Caki2 (cell line): ENCODE results near the gene MX1. TPM values are rescaled to one million over a fixed set of nuclear protein-coding genes. Genes with fewer than 3 reads are reported as not detected.
A peak's percentile ranks its signal among the peaks of the same experiment; 100 is the strongest.
"Not testable (repeated sequence)": the region's sequence is repeated elsewhere in the genome, so short reads cannot be mapped to it uniquely, and the experiment has no call there.

ENCODE experiments used
- DNase-seq: peaks from one replicate; pipeline ENCODE4 v3.0.0-alpha.2; 2015; ENCODE audit warnings: low read depth
- in situ Hi-C: cut with HindIII; loops from 2 replicates; pipeline ENCODE4 v1.10.0; 2016; ENCODE audit warnings: low sequenced_read_pairs, low pct_unique_long_range_greater_than_20kb, mixed read lengths
- total RNA-seq: library from RNA; depleted of rRNA; stranded (reverse); fragments of >200 nt; shearing (Covaris generic); gene quantifications from 2 replicates; pipeline ENCODE4 v1.2.3, GENCODE V29; 2014; ENCODE audit warnings: low replicate concordance

MX1 gene
- total RNA-seq, 1 experiment from 2014 or later, result 4.8 TPM

- in situ Hi-C loops, result no loop called here
- DNase-seq, result no peak
Measured at GRCh38 chr21:41403331-41403730, 22.7 kb upstream of the MX1 start.

DNA sequence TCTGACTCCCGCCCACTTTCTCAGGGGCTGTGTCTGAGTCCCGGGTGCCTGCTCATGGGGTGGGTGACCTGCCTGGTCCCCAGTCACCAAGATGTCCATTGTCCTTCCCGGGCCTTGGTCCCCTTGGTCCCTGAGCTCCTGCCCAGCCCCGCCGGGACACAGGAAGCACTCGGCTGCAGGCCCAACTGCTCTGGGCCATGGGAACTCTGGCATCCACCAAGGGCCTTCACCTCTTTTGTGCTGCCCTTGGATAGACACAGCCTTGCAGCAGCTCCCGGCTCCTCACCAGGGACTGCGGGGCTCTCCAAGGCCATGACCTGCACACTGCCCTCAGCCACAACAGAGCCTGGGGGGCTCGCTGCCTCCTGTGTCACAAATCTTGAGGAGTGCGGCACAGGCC lies 22.1 kb upstream of the MX1 start:
- DNase-seq, result no peak
- in situ Hi-C loops, result no loop called here

- no peak for DNase-seq
- in situ Hi-C loops, result no loop called here
Measured at GRCh38 chr21:41405321-41405720, 20.7 kb upstream of the MX1 start.

DNA sequence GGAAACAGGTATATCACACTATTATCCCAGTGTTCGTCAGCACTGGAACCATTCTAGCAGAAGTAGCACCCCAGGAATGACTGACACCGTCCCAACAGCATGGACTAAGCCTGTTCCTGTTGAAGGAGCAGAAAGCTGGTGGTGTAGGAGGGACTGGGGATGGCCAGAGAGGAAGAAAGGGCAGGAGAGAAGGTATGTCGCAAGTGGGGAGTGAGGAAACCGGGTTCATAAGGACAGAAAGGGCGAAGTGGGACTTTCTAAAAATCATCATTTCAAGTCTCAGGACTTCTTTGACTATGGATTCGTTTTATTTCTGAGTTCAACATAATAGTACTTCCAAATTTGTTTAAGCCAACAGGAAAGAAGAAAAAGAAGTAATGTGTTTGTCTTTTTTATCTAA lies 19.7 kb upstream of the MX1 start:
- in situ Hi-C loops, result no loop called here
- DNase-seq, result no peak

GRCh38 chr21:41407541-41408460 lies 18.2 kb upstream of the MX1 start:
- in situ Hi-C loops, result no loop called here
- no peak for DNase-seq

DNA sequence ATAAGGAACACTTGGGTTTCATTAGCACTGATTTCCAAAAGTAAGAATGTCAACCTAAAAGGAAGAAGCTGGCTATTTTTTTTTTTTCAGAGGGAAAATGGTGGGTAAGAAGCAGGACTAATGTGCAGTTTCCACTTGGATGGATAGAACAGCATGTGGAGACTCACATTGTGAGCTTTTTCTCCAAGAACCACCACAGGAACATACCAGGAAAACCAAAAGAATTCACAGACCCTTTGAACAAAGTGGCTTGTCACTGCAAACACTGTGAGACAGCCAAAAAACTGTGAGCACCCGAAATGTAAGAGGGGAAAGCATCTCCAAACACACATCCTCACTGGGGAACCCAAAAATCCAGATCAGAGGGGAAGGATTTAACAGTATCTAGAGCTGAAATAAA lies 15.7 kb upstream of the MX1 start:
- no peak for DNase-seq
- in situ Hi-C loops, result no loop called here

DNA sequence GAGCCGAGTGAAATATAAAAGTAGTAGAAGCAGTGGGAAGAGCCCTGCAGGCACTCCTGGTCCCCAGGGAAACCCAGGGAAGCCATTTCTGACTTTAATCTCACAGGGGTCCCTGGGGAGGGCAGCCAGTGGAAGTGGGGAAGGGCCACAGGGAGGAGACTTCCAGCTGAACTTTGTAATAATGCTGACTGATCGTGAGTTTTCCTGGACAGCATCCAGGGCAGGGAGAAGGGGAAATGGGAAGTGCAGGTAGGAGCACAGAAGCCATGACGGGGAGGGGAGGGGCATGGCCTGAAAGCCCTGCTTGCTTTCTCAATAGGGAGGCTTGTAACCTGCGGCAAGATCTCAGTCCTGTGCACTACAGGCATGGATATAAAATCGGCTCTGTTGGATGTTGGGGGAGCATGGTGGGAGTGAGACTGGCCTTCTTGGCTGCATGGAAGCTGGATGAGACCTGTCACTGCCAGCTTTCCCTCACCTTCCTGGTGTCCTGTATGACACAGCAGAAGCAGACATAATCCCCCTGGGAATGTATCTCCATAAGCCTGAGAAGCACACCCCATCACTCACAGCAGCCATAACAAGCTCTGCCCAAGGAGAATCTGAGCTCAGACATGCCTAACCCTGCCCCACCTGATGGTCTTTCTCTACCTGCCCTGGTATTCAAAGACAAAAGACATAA lies 15.1 kb upstream of the MX1 start:
- no peak for DNase-seq
- in situ Hi-C loops, result no loop called here

GRCh38 chr21:41411449-41412089 lies 14.5 kb upstream of the MX1 start:
- in situ Hi-C loops, result no loop called here
- peak; percentile 44 for DNase-seq

DNA sequence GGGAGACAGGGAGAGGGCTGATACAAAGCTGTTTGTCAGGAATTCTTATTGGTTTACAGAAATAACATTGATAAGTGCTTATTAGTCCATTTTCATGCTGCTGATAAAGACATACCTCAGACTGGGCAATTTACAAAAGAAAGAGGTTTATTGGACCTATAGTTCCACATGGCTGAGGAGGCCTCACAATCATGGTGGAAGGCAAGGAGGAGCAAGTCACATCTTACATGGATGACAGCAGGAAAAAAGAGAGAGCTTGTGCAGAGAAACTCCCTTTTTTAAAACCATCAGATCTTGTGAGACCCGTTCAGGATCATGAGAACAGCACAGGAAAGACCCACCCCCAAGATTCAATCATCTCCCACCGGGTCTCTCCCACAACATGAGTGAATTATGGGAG lies 8.5 kb upstream of the MX1 start:
- DNase-seq, in situ Hi-C loops: not testable (repeated sequence)

DNA sequence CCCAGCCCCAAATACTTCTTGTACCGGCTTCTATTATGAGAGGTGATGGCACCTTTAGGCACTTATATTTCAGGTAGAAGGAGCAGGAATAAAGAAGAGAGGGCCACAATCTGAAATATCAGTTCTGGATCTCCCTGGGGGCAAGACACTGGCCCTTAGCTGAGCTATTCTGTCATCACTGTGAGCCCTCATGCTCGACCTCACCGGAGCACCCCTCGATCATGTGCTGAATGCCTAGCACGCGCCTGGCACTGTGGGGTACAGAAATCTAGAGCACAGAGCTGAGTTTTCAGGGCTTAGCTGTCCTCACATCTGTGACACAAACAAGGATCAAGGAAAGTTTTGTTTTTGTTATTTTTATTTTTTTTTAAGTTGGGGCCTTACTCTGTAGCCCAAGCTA lies 7.6 kb upstream of the MX1 start:
- in situ Hi-C loops, result no loop called here
- no peak for DNase-seq

DNA sequence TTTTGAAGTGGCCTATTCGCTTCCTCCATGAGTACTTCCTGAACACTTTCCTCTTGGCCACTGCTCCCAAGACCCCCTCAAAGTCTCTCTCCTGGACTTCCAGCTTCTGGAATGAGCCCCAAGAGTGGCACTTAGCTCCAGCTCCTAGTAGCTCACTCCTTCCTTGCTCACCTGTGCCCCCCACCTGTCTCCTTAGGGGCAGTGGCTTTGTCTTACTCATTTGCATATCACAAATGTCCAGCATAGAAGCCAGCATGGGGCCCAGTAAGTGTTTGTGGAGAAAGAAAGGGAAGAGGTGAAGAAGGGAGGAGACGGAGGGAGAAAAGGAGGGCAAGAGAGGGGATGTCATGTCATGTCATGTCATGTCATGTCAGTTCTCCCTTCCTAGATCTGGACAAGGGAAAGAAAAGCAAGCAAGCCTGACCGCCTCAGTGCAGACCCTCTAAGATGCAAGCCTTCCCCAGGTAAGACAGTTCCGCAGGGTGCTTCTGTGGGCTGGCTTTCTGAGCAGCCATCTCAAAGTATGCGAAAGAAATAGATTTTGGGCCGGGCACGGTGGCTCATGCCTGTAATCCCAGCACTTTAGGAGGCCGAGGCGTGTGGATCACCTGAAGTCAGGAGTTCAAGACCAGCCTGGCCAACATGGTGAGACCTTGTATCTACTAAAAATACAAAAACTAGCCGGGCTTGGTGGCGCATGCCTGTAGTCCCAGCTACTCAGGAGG lies 6.9 kb upstream of the MX1 start:
- DNase-seq, result no peak
- in situ Hi-C loops, result no loop called here

DNA sequence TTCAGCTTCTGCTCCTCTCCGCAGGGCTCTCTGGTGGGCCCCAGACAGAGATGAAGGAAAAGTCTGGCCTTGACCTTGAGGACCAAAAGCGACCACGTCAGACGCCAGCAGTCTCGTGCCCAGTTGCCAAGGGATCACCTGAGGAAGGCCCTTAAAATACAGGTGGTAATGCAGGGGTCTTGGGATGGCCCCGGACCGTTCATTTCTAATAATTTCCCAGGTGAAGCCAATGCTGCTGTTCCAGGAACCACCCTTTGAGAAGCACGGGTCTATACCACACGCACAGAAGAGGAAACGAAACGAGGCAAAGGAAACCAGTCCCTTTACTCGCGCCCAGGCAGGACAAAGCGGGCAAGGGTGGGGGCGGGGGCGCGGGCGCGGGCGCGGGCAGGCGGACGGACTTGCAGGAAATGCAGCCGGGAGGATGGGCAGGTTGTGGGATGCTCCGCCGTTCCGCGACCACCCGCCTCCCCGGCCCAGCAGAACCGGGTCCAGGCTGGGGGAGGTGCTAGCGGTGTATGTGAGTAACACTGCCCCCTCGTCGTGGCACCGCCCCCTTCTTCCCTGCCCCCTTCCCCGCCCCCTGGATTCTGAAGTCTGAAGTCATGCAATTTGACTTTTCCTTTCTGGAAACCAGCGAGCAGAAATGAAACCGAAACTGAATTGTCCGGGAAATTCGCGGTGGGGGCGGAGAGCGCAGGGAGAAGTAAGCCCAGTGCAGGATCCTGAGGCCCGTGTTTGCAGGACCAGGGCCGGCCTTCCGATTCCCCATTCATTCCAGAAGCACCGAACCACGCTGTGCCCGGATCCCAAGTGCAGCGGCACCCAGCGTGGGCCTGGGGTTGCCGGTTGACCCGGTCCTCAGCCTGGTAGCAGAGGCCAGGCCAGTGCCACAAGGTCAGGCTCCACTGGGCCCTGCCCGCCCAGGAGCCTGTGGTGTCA lies 5.8 kb upstream of the MX1 start:
- DNase-seq, result peak; percentile 78
- in situ Hi-C loops, result no loop called here

- in situ Hi-C loops, DNase-seq: not testable (repeated sequence)
Measured at GRCh38 chr21:41420998-41421397, 5.0 kb upstream of the MX1 start.

GRCh38 chr21:41422546-41423304 lies 3.3 kb upstream of the MX1 start:
- in situ Hi-C loops, result no loop called here
- DNase-seq, result no peak

GRCh38 chr21:41423305-41423636 lies 2.8 kb upstream of the MX1 start:
- DNase-seq, in situ Hi-C loops: not testable (repeated sequence)

- in situ Hi-C loops, result no loop called here
Measured at GRCh38 chr21:41425588-41425953, 468 bp upstream of the MX1 start.

More at GRCh38 chr21:41425588-41425953, 468 bp upstream of the MX1 start:
- DNase-seq, result no peak
